ENCODE measurements around the gene ZNF766.
A peak's percentile ranks its signal among the peaks of the same experiment; 100 is the strongest.
"Not testable (repeated sequence)": the region's sequence is repeated elsewhere in the genome, so short reads cannot be mapped to it uniquely, and the experiment has no call there.

Gene ZNF766

DNA sequence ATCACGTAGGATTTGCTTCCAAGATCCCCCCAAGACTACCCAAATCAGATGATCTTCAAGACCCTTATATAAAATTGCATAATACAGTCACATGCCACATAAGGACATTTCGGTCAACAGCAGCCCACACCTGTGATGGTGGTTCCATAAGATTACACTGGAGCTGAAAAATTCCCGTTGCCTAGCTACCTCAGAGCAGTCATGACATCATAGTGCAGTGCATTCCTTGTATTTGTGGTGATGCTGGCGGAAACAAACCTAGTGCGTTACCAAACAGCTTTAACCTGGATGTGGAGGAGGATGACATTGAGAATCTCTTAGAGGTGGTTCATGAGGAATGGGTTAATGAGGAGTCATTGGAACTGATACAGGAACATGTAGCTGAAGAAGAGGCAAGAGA, 4.8 kb downstream of the ZNF766 start:
- H3K4me3 ChIP-seq (ENCODE audit: low read depth, low read length) = no peak overlapping the region

DNA sequence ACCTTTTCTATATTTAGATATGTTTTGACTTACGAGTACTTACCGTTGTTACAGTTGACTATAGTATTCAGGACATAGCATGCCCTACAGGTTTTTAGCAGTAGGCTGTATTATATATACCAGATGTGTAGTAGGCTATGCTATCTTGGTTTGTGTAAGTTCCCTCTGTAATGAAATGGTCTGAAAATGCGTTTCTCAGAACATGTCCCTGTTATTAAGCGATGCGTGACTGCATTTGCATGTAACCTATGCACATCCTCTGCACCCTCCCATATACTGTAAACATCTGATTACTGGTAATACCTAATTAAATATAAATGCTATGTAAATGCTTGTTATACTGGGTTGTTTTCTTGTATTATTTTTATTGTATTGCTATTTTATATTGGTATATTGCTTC, 6.6 kb downstream of the ZNF766 start:
- H3K4me3 ChIP-seq (ENCODE audit: low read depth, low read length) = no peak overlapping the region

DNA sequence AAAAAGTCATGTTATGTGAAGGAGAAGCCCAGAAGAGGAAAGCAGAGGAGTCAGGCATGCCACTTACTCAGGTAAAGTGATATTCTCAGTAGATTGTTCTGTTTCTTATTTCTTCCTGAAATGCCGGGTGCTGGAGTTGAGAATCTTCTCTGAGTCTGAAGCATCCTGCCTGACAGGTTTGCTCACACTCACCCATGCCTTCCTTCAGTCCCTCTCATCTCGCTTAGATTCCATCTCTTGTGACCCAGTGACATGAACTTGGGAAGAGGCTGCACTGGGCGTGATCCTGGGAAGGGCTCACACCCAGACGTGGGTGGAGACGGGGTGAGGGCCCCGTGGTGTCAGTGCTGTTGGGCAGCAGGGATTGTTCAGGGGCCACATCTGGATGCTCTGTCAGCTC, 8.1 kb downstream of the ZNF766 start:
- no peak overlapping the region for H3K4me3 ChIP-seq (ENCODE audit: low read depth, low read length)

GRCh38 chr19:52286256-52286655, 16.9 kb downstream of the ZNF766 start:
- no peak overlapping the region for H3K4me3 ChIP-seq (ENCODE audit: low read depth, low read length)

DNA sequence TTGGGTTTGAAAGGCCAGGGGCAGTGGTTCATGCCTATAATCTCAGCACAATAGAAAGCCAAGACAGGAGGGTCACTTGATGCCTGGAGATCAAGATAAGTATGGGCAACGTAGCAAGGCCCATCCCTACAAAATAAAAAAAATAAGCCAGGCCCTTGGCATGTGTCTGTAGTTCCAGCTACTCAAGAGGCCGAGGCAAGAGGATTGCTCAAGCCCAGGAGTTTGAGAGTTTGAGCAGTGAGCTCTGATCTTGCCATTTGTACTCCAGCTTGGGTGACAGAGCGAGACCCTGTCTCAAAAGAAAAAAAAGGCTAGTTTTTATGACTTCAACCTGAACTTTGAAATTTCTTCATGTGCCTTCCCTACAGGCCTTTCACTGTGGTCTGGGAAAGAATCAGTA, 22.4 kb downstream of the ZNF766 start:
- H3K4me3 ChIP-seq (ENCODE audit: low read depth, low read length) = no peak overlapping the region

DNA sequence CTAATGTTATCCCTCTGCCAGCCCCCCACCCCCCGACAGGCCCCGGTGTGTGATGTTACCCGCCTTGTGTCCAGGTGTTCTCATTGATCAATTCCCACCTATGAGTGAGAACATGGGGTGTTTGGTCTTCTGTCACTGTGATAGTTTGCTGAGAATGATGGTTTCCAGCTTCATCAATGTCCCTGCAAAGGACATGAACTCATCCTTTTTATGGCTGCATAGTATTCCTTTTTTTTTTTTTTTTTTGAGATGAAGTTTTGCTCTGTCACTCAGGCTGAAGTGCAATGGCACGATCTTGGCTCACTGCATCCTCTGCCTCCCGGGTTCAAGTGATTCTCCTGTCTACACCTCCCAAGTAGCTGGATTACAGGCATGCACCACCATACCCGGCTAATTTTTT, 23.6 kb downstream of the ZNF766 start:
- not testable (repeated sequence) for H3K4me3 ChIP-seq (ENCODE audit: low read depth, low read length)

DNA sequence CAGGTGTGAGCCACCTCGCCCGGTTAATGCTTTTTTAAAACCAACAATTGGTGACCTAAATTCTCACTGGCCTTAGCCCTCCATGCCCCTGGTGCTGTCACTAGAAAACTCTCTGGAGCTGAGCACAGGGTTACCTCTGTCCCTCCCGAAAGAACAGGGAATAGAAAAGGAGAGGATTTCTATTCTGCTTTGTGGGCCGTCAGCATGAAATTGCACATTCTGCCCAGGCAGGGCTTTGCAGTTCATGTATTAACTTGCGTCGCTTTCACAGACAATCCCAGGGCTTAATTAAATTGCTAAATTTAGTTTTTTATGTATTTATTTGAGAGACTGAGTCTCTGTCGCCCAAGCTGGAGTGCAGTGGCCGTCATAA, 27.0 kb downstream of the ZNF766 start:
- H3K4me3 ChIP-seq (ENCODE audit: low read depth, low read length) = peak overlapping the region; percentile 35

- H3K4me3 ChIP-seq (ENCODE audit: low read depth, low read length) = peak within 1 kb of the TSS; percentile 98
Observed at GRCh38 chr19:52296773-52297600, 27.6 kb downstream of the ZNF766 start, which contains the start of gene ZNF480. ZNF480 (plus strand) TSS chr19:52297169; CDS start chr19:52300413, 3,244 bp downstream.

- H3K4me3 ChIP-seq (ENCODE audit: low read depth, low read length) = peak overlapping the region; percentile 98
Observed at GRCh38 chr19:52297601-52298364, 28.4 kb downstream of the ZNF766 start.

- no peak overlapping the region for H3K4me3 ChIP-seq (ENCODE audit: low read depth, low read length)
Observed at GRCh38 chr19:52307275-52307674, 37.9 kb downstream of the ZNF766 start.

DNA sequence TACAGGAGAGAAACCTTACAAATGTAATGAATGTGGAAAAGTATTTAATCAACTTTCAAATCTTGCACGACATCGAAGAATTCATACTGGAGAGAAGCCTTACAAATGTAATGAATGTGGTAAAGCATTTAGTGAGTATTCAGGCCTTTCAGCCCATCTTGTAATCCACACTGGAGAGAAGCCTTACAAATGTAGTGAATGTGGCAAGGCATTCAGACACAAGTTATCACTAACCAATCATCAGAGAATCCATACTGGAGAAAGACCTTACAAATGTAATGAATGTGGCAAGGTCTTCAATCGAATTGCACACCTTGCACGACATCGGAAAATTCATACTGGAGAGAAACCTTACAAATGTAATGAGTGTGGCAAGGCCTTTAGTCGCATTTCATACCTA, 53.0 kb downstream of the ZNF766 start:
- no peak overlapping the region for H3K4me3 ChIP-seq (ENCODE audit: low read depth, low read length)

DNA sequence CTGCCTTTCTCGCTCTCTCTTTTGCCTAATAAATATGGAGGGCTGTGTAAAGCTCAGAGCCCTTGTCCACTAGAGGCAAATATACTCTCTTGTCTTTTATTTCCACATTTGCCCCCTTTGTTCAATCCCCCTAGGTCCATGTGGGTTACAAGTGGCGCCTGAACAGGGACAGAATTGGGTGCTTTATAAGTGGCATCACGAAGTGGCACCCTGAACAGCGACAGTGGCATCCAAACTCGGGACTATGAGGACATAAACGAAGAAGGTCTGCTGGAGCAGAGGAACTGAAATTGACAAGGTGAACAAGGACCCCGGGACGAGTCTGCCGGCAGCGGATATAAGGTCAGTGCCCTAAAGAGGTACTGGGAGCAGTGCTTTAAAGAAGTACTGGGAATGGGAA, 62.4 kb downstream of the ZNF766 start:
- H3K4me3 ChIP-seq (ENCODE audit: low read depth, low read length) = no peak overlapping the region

- peak overlapping the region; percentile 91 for H3K4me3 ChIP-seq (ENCODE audit: low read depth, low read length)
Observed at GRCh38 chr19:52335768-52336116, 66.4 kb downstream of the ZNF766 start.

- H3K4me3 ChIP-seq (ENCODE audit: low read depth, low read length) = peak within 1 kb of the TSS; percentile 91
Observed at GRCh38 chr19:52336117-52336790, 66.9 kb downstream of the ZNF766 start, which contains the start of gene ZNF610. ZNF610 (plus strand) TSS chr19:52336243; CDS start chr19:52349173, 12,930 bp downstream.

DNA sequence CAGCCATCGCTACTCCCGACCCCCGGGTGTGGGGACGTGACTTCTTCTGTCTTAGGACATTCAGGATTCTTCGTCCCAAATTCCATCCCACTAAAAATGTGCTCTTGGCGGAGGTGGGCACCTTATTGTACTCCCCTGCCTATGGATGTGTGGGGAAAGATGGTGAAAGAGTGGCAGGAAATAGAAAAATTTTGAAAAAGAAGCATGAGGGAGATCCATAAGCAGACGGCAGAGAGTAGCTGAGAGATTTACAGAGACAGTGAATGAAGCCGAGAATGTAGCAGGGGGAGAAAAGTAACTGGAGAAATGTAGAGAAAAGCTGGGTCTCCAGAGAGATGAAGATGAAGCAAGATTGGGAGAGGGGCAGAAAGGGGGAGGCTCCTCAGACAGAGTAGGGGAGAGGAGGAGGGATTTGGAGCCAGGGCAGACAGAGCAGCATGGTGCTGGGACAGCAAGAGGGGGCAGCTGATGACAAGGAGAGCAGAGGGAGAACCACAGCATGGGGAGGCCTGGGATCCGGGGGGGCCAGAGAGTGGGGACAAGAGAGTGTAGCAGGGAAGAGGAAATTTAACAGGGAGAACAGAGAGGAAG, 67.5 kb downstream of the ZNF766 start:
- peak overlapping the region; percentile 91 for H3K4me3 ChIP-seq (ENCODE audit: low read depth, low read length)

DNA sequence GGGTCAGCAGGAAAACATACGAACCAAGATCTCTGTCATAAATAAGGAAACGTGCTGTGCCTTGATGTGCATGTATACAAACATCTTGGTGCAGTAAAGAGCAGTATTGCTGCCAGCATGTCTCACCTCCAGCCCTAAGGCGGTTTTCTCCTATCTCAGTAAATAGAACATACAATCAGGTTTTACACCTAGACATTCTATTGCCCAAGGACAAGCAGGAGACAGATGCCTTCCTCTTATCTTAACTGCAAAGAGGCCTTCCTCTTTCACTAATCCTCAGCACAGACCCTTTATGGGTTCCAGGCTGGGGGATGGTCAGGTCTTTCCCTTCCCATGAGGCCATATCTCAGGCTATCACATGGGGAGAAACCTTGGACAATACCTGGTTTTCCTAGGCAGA, 69.6 kb downstream of the ZNF766 start:
- H3K4me3 ChIP-seq (ENCODE audit: low read depth, low read length) = not testable (repeated sequence)

DNA sequence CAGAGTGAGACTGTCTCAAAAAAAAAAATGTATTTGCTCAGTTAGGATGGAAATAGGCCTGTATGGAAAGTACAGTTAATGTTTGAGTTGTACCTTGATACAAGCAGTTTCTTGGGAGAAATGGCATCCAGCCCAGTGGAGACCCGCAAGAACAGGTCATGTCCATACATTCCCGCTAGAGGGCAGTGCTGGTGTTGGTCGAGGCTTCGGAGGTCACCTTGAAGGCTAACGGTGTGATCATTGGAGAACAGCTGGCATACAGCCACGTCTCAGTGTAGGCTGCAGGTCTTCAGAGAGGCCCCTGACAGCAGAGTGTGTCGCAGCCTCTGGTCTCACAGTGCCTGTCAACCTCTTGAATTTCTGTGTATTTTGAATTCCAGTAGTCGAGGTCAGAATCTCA, 74.2 kb downstream of the ZNF766 start:
- no peak overlapping the region for H3K4me3 ChIP-seq (ENCODE audit: low read depth, low read length)

- H3K4me3 ChIP-seq (ENCODE audit: low read depth, low read length) = no peak overlapping the region
Observed at GRCh38 chr19:52345162-52345561, 75.8 kb downstream of the ZNF766 start.
